ENCODE measurements around the gene PAF1.

- TF ChIP-seq, protein P1, sequence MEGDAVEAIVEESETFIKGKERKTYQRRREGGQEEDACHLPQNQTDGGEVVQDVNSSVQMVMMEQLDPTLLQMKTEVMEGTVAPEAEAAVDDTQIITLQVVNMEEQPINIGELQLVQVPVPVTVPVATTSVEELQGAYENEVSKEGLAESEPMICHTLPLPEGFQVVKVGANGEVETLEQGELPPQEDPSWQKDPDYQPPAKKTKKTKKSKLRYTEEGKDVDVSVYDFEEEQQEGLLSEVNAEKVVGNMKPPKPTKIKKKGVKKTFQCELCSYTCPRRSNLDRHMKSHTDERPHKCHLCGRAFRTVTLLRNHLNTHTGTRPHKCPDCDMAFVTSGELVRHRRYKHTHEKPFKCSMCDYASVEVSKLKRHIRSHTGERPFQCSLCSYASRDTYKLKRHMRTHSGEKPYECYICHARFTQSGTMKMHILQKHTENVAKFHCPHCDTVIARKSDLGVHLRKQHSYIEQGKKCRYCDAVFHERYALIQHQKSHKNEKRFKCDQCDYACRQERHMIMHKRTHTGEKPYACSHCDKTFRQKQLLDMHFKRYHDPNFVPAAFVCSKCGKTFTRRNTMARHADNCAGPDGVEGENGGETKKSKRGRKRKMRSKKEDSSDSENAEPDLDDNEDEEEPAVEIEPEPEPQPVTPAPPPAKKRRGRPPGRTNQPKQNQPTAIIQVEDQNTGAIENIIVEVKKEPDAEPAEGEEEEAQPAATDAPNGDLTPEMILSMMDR (IDR thresholded peaks at IDR 0.05) = no peak
- TF ChIP-seq POLR2A (IDR thresholded peaks at IDR 0.05) = no peak
Measured at GRCh38 chr19:39417463-39418181, 26.7 kb upstream of the PAF1 start.

All from uterus (tissue), 2 donors.